HCEC 1CT (cell line): ENCODE data around the gene TMA7.

ENCODE experiments used
- DNase-seq: peaks from one replicate; pipeline ENCODE4 v3.0.0-alpha.2; 2017

Gene TMA7

GRCh38 chr3:48423883-48424695, 16.0 kb upstream of the TMA7 start:
- no peak for DNase-seq

GRCh38 chr3:48425281-48425812, 14.7 kb upstream of the TMA7 start:
- DNase-seq: no peak

- no peak for DNase-seq
Measured at GRCh38 chr3:48426401-48426909, 13.6 kb upstream of the TMA7 start.

GRCh38 chr3:48426944-48427629, 13.0 kb upstream of the TMA7 start:
- DNase-seq: no peak

- no peak for DNase-seq
Measured at GRCh38 chr3:48427630-48427962, 12.5 kb upstream of the TMA7 start.

- no peak for DNase-seq
Measured at GRCh38 chr3:48428088-48428571, 11.9 kb upstream of the TMA7 start.

GRCh38 chr3:48428572-48429316, 11.3 kb upstream of the TMA7 start:
- DNase-seq: no peak

GRCh38 chr3:48429317-48429959, 10.6 kb upstream of the TMA7 start:
- peak; percentile 9 for DNase-seq

GRCh38 chr3:48429960-48430707, 9.9 kb upstream of the TMA7 start, which contains the start of gene PLXNB1:
Gene PLXNB1 (minus strand): TSS chr3:48430086. CDS start chr3:48424611, 5,475 bp downstream.
- peak; percentile 41 for DNase-seq

GRCh38 chr3:48430708-48431101, 9.4 kb upstream of the TMA7 start:
- DNase-seq: no peak

GRCh38 chr3:48431224-48432029, 8.6 kb upstream of the TMA7 start:
- DNase-seq: no peak

GRCh38 chr3:48432411-48433371, 7.4 kb upstream of the TMA7 start:
- no peak for DNase-seq

- DNase-seq: peak; percentile 23
Measured at GRCh38 chr3:48433472-48434118, 6.5 kb upstream of the TMA7 start.

- no peak for DNase-seq
Measured at GRCh38 chr3:48434591-48435222, 5.3 kb upstream of the TMA7 start.

GRCh38 chr3:48435223-48435595, 4.8 kb upstream of the TMA7 start:
- no peak for DNase-seq

- peak; percentile 66 for DNase-seq
Measured at GRCh38 chr3:48435774-48436476, 4.1 kb upstream of the TMA7 start.

GRCh38 chr3:48436477-48436787, 3.6 kb upstream of the TMA7 start:
- DNase-seq: no peak

GRCh38 chr3:48436855-48437254, 3.2 kb upstream of the TMA7 start:
- DNase-seq: no peak
